Heart right ventricle (tissue), 16 donors: Measurements from ENCODE around the gene ZNF786. TPM values are rescaled to one million over a fixed set of nuclear protein-coding genes. Genes with fewer than 3 reads are reported as not detected.
"Not testable (repeated sequence)": the region's sequence is repeated elsewhere in the genome, so short reads cannot be mapped to it uniquely, and the experiment has no call there.

Source experiments
- ATAC-seq, 8 donors: fragments of 200-7000 bp; cut with Tn5 transposase; one replicate each; pipeline ENCODE4 v1.9.1; 2020; ENCODE audit warnings: mild to moderate bottlenecking in 8 of 8, moderate library complexity in 8 of 8, moderate number of reproducible peaks in 1 of 8
- DNase-seq, 2 donors: peaks; one replicate each; pipeline ENCODE4 v3.0.0-alpha.2; 2020
- H3K27ac ChIP-seq, 10 donors: fragments of 200-600 bp; sonication (generic) in 2 of 10; one replicate each; pipeline versions ENCODE4 v1.5.0 to v1.8.0; 2020 to 2022; ENCODE audit warnings: mild to moderate bottlenecking in 3 of 10
- H3K27me3 ChIP-seq, 7 donors: fragments of 200-600 bp; one replicate each; pipeline ENCODE4 v1.8.0; 2021 to 2022; ENCODE audit warnings: mild to moderate bottlenecking in 2 of 7
- H3K36me3 ChIP-seq, 9 donors: fragments of 200-600 bp; sonication (generic) in 1 of 9; one replicate each; pipeline versions ENCODE4 v1.5.0 to v1.8.0; 2020 to 2022; ENCODE audit warnings: mild to moderate bottlenecking in 2 of 9
- H3K4me1 ChIP-seq, 9 donors: fragments of 200-600 bp; sonication (generic) in 1 of 9; one replicate each; pipeline versions ENCODE4 v1.5.0 to v1.8.0; 2020 to 2022; ENCODE audit warnings: mild to moderate bottlenecking in 4 of 9
- H3K4me3 ChIP-seq, 10 donors: fragments of 200-600 bp; sonication (generic) in 2 of 10; one replicate each; pipeline versions ENCODE4 v1.5.0 to v1.8.0; 2020 to 2022; ENCODE audit warnings: mild to moderate bottlenecking in 7 of 10, moderate library complexity in 2 of 10
- H3K9me3 ChIP-seq, 11 donors: fragments of 200-600 bp in 10 of 11; sonication (generic) in 2 of 11; one replicate each; pipeline versions ENCODE4 v1.5.0 to v1.8.0; 2013 to 2022; ENCODE audit warnings: mild to moderate bottlenecking in 2 of 11, control low read depth in 1 of 11, moderate library complexity in 1 of 11
- CTCF ChIP-seq, 9 donors: fragments of 200-600 bp; sonication (generic) in 2 of 9; IDR thresholded peaks; one replicate each; pipeline versions ENCODE4 v1.5.0 to v1.8.0; 2021 to 2022; ENCODE audit warnings: antibody characterized with exemption in 9 of 9, mild to moderate bottlenecking in 5 of 9, moderate library complexity in 1 of 9
- WGBS, 2 donors: extraction: QIAGEN DNeasy Blood & Tissue Kit; methylation state at CpG; one replicate each; pipeline ENCODE4 v1.1.7; 2013; ENCODE audit warnings: inconsistent platforms in 1 of 2; 5-methylcytosine and 5-hydroxymethylcytosine counted together
- intact Hi-C, 10 donors: fragments of 100-400 bp; cut with DNase I; formaldehyde crosslinking; loops; one replicate each; pipeline versions ENCODE4 v1.11.1 to v1.14.2; 2022
- polyA plus RNA-seq, 2 donors: library from polyadenylated mRNA; stranded (reverse); fragments of 200-250 nt; gene quantifications; one replicate each; pipeline ENCODE4 v1.2.3, GENCODE V29; 2013
- total RNA-seq, 10 donors: library from RNA; stranded (reverse); fragmentation: NEBNext Ultra II Directional in 3 of 10; extraction: Animal tissue kit (Norgen Biotek cat#: 25700) in 3 of 10; gene quantifications; one replicate each; pipeline versions ENCODE4 v1.2.1 to v1.2.4, GENCODE V29; 2021 to 2023
- donor health status: Arrhythmogenic right ventricular cardiomyopathy.
- donor health status: ischemic (EF 13 %, LVEDD 7.1; RV severe dilation, severe dysfunction).
- donor health status: healthy with polysubstance abuse.
- donor health status: DM: no; HTN: yes; CAD: no.
- donor health status: DM: no; HTN: no; CAD: no.
- donor health status: ischemic (EF 25% LVEDD 6.9; RV normal size, moderate dysfunction).
- donor health status: ischemic (EF 25% LVEDD 5.7; RV mildly dilated, moderate dysfunction).
- donor health status: healthy.
- donor health status: DM: yes; HTN: yes; CAD: no.
- donor health status: Ischemic cardiomyopathy.
- donor health status: ischemic (EF 35%, LVEDD 5.7; RV mildly dilated, moderate dysfunction).
- donor health status: nonischemic (EF 11% LVEDD 7.7; RV severe dilation, severe dysfunction).
- donor health status: DM: yes; HTN: yes; CAD: no.
- donor health status: PGD.
- donor health status: ischemic (EF 29% LVEDD 5.4; RV normal size, mild dysfunction).
- donor health status: nonischemic (EF 23%, LVEDD 6.1; RV moderate dilation, normal function).

The ZNF786 gene
- total and polyA plus RNA-seq, 12 donors = 2.0 to 3.4 (median 2.6) TPM

GRCh38 chr7:149036676-149037075, 53.8 kb downstream of the ZNF786 start:
- 98 to 100% methylated on average over 1 of the region's 1 CpG for WGBS, 2 donors
- ATAC-seq (no peak), DNase-seq (no peak)
- Histone ChIP-seq H3K4me1 (no peaks in the 10 kb centered on the region), H3K36me3 (no peaks in the 10 kb centered on the region), H3K9me3 (peaks cover 0 to 8% (median 0%) of the 10 kb centered on the region in 11 donors), H3K27me3 (no peaks in the 10 kb centered on the region), H3K4me3 (no peak overlapping the region), H3K27ac (no peak overlapping the region)
- TF ChIP-seq CTCF (IDR thresholded peaks at IDR 0.05) = no peak
- intact Hi-C loops = no loop called here

- Histone ChIP-seq H3K36me3 (no peaks in the 10 kb centered on the region), H3K27me3 (no peaks in the 10 kb centered on the region), H3K9me3 (peaks cover 0 to 2% (median 0%) of the 10 kb centered on the region in 11 donors), H3K4me3 (no peak overlapping the region), H3K4me1 (peaks cover 0 to 23% (median 19%) of the 10 kb centered on the region in 9 donors), H3K27ac (no peak overlapping the region)
- WGBS, 2 donors = 96 to 98% methylated on average over 3 of the region's 3 CpGs
- TF ChIP-seq CTCF (IDR thresholded peaks at IDR 0.05) = no peak
- no peak for DNase-seq
- ATAC-seq = no peak
- intact Hi-C loops = no loop called here
These were observed 59.1 kb downstream of the ZNF786 start for GRCh38 chr7:149031353-149031910.

- intact Hi-C loops = not testable (repeated sequence)
These were observed 60.1 kb downstream of the ZNF786 start for GRCh38 chr7:149030439-149030838.

GRCh38 chr7:149028346-149029109, 62.0 kb downstream of the ZNF786 start, which contains the start of gene PDIA4:
Gene PDIA4, minus strand, starts transcription at chr7:149028505. Its CDS starts 97 bp downstream, at chr7:149028408.
- ATAC-seq (peak; percentile 95 to 99 (median 98)), DNase-seq (peak; percentile 99 to 100)
- H3K4me3 ChIP-seq = peak within 1 kb of the TSS; percentile 63 to 92 (median 84)
- intact Hi-C loops = loop anchor here in 7 of 10 donors (1.0 to 10.0 kb wide), 9 partner anchors 34 to 64 kb away; partner anchors contain the start of gene ZNF786 (in 2 of the 7)
- peak in 6 of 9 donors; percentile 8 to 49 (median 33) for TF ChIP-seq CTCF (IDR thresholded peaks at IDR 0.05)
- peaks cover 0 to 4% (median 0%) of the 10 kb centered on the region in 9 donors for H3K36me3 ChIP-seq
- H3K9me3 ChIP-seq = no peaks in the 10 kb centered on the region
- no peaks in the 10 kb centered on the region for H3K27me3 ChIP-seq
- H3K4me1 ChIP-seq = peaks cover 0 to 35% (median 22%) of the 10 kb centered on the region in 9 donors
- peak within 1 kb of the TSS; percentile 44 to 95 (median 88) for H3K27ac ChIP-seq
- WGBS, 2 donors = 1 to 2% methylated on average over 75 to 87 of the region's 87 CpGs

More at GRCh38 chr7:149030439-149030838, 60.1 kb downstream of the ZNF786 start:
- not testable (repeated sequence) for H3K27ac ChIP-seq, H3K36me3 ChIP-seq, H3K4me3 ChIP-seq, ATAC-seq, DNase-seq, H3K27me3 ChIP-seq, H3K9me3 ChIP-seq
- H3K4me1 ChIP-seq = peaks cover 0 to 32% (median 22%) of the 10 kb centered on the region in 9 donors
- 87 to 97% methylated on average over 9 of the region's 9 CpGs for WGBS, 2 donors
